CD4-positive, CD25-positive, alpha-beta regulatory T cell (primary cell): Measurements from ENCODE around the gene CISD2. TPM values are rescaled to one million over a fixed set of nuclear protein-coding genes. Genes with fewer than 3 reads are reported as not detected.

Source experiments
- ATAC-seq, 2 donors: fragments of 150-1000 bp; cut with Tn5 transposase; one replicate each; pipeline ENCODE4 v1.10.0; 2021; ENCODE audit warnings: low read depth in 2 of 2, moderate number of reproducible peaks in 2 of 2, moderate library complexity in 1 of 2
- DNase-seq, 3 donors: peaks; one replicate each; pipeline versions ENCODE4 v3.0.0 to v3.0.0-alpha.2; 2012 to 2022; ENCODE audit warnings: mixed read lengths in 1 of 3
- H3K27ac ChIP-seq: one replicate; pipeline ENCODE4 v1.7.0; 2013; ENCODE audit warnings: mild to moderate bottlenecking, low read length; ENCODE audit not compliant: insufficient read depth, poor library complexity, severe bottlenecking
- H3K27me3 ChIP-seq: one replicate; pipeline ENCODE4 v1.7.0; 2013; ENCODE audit warnings: low read length; ENCODE audit not compliant: control insufficient read depth, insufficient read depth
- H3K36me3 ChIP-seq: one replicate; pipeline ENCODE4 v1.7.0; 2013; ENCODE audit warnings: mild to moderate bottlenecking, low read length, moderate library complexity; ENCODE audit not compliant: control insufficient read depth, insufficient read depth
- H3K4me1 ChIP-seq: 2 replicates; pipeline ENCODE4 v1.7.0; 2013; ENCODE audit warnings: mild to moderate bottlenecking, low read length; ENCODE audit not compliant: insufficient read depth, control insufficient read depth, poor library complexity, severe bottlenecking
- H3K4me3 ChIP-seq: one replicate; pipeline ENCODE4 v1.7.0; 2013; ENCODE audit warnings: low read depth, mild to moderate bottlenecking, low read length, moderate library complexity
- H3K9me3 ChIP-seq, 2 experiments: 1 replicate in 1 of 2; 2 replicates in 1 of 2; pipeline ENCODE4 v1.7.0; 2013; ENCODE audit warnings: low read length in 2 of 2, mild to moderate bottlenecking in 1 of 2, moderate library complexity in 1 of 2; ENCODE audit not compliant: control insufficient read depth in 2 of 2
- H3K27ac Mint-ChIP-seq, 3 donors: one replicate each; pipeline ENCODE4 v1.8.0; 2020 to 2022; ENCODE audit warnings: mild to moderate bottlenecking in 3 of 3, mixed read lengths in 3 of 3, moderate library complexity in 2 of 3
- H3K27me3 Mint-ChIP-seq: one replicate; pipeline ENCODE4 v1.8.0; 2022; ENCODE audit warnings: mild to moderate bottlenecking, mixed read lengths
- H3K36me3 Mint-ChIP-seq: one replicate; pipeline ENCODE4 v1.8.0; 2020; ENCODE audit warnings: mixed read lengths
- H3K4me1 Mint-ChIP-seq, 4 donors: one replicate each; pipeline ENCODE4 v1.8.0; 2020 to 2022; ENCODE audit warnings: mixed read lengths in 4 of 4, mild to moderate bottlenecking in 1 of 4
- H3K4me3 Mint-ChIP-seq, 4 donors: one replicate each; pipeline ENCODE4 v1.8.0; 2020 to 2022; ENCODE audit warnings: mild to moderate bottlenecking in 4 of 4, mixed read lengths in 4 of 4, moderate library complexity in 3 of 4
- H3K9me3 Mint-ChIP-seq, 7 donors: one replicate each; pipeline ENCODE4 v1.8.0; 2020 to 2022; ENCODE audit warnings: mixed read lengths in 7 of 7, mild to moderate bottlenecking in 3 of 7, moderate library complexity in 2 of 7
- polyA plus RNA-seq, 4 donors: library from polyadenylated mRNA; unstranded; fragments of 300-500 nt; fragmentation: Illumina TruSeq; gene quantifications; one replicate each; pipeline ENCODE4 v1.2.3, GENCODE V29; 2021
- total RNA-seq: library from RNA; stranded (reverse); gene quantifications from one replicate; pipeline ENCODE4 v1.2.3, GENCODE V29; 2022

Gene CISD2
- total and polyA plus RNA-seq, 5 donors from 2014 or later: 17.6 to 42.3 (median 30.2) TPM

- DNase-seq: no peak
- ATAC-seq: no peak
- Mint-ChIP-seq H3K4me1 (peaks cover 9 to 44% (median 37%) of the 10 kb centered on the region in 4 donors), H3K9me3 (no peaks in the 10 kb centered on the region), H3K27ac (no peak overlapping the region), H3K36me3 (peaks cover 6% of the 10 kb centered on the region), H3K4me3 (no peak overlapping the region), H3K27me3 (no peaks in the 10 kb centered on the region)
- no peaks in the 10 kb centered on the region for H3K9me3 ChIP-seq
- no peaks in the 10 kb centered on the region for H3K27me3 ChIP-seq
- peaks cover 34% of the 10 kb centered on the region for H3K4me1 ChIP-seq
- H3K4me3 ChIP-seq: peak overlapping the region; percentile 100
- H3K27ac ChIP-seq: peak overlapping the region; percentile 100
- H3K36me3 ChIP-seq: peaks cover 13% of the 10 kb centered on the region
Measured at GRCh38 chr4:102826105-102826889, 42.5 kb upstream of the CISD2 start.

- peak; percentile 46 to 49 for ATAC-seq
Measured at GRCh38 chr4:102826890-102827673, 41.7 kb upstream of the CISD2 start, which contains the start of gene UBE2D3. UBE2D3 (minus strand) TSS chr4:102827551; CDS start chr4:102826508, 1,043 bp downstream.

GRCh38 chr4:102827674-102828496, 40.9 kb upstream of the CISD2 start:
- Histone ChIP-seq H3K27me3 (no peaks in the 10 kb centered on the region), H3K36me3 (peaks cover 10% of the 10 kb centered on the region), H3K4me1 (peaks cover 18% of the 10 kb centered on the region), H3K27ac (peak overlapping the region; percentile 100), H3K9me3 (no peaks in the 10 kb centered on the region), H3K4me3 (peak overlapping the region; percentile 91)
- Mint-ChIP-seq H3K36me3 (peaks cover 4% of the 10 kb centered on the region), H3K9me3 (no peaks in the 10 kb centered on the region), H3K4me1 (peaks cover 3 to 32% (median 29%) of the 10 kb centered on the region in 4 donors), H3K27ac (no peak overlapping the region), H3K27me3 (no peaks in the 10 kb centered on the region), H3K4me3 (no peak overlapping the region)
- DNase-seq (peak; percentile 99 to 100 (median 99)), ATAC-seq (peak; percentile 77 to 78)

More at GRCh38 chr4:102826890-102827673, 41.7 kb upstream of the CISD2 start, which contains the start of gene UBE2D3:
- Histone ChIP-seq H3K9me3 (no peaks in the 10 kb centered on the region), H3K27me3 (no peaks in the 10 kb centered on the region), H3K4me3 (peak within 1 kb of the TSS; percentile 100), H3K4me1 (peaks cover 26% of the 10 kb centered on the region), H3K36me3 (peaks cover 10% of the 10 kb centered on the region), H3K27ac (peak within 1 kb of the TSS; percentile 100)
- Mint-ChIP-seq H3K27me3 (no peaks in the 10 kb centered on the region), H3K9me3 (no peaks in the 10 kb centered on the region), H3K36me3 (peaks cover 6% of the 10 kb centered on the region), H3K27ac (no peak within 1 kb of the TSS), H3K4me1 (peaks cover 8 to 36% (median 33%) of the 10 kb centered on the region in 4 donors), H3K4me3 (no peak within 1 kb of the TSS)
- peak; percentile 89 to 98 (median 96) for DNase-seq

GRCh38 chr4:102828497-102828808, 40.3 kb upstream of the CISD2 start:
- ATAC-seq: no peak
- H3K9me3 Mint-ChIP-seq: no peaks in the 10 kb centered on the region
- peaks cover 13% of the 10 kb centered on the region for H3K4me1 ChIP-seq

GRCh38 chr4:102829803-102830202, 39.0 kb upstream of the CISD2 start:
- no peak for ATAC-seq
- Histone ChIP-seq H3K4me1 (no peaks in the 10 kb centered on the region), H3K4me3 (no peak overlapping the region), H3K27ac (no peak overlapping the region), H3K9me3 (no peaks in the 10 kb centered on the region), H3K27me3 (no peaks in the 10 kb centered on the region), H3K36me3 (peaks cover 5% of the 10 kb centered on the region)
- Mint-ChIP-seq H3K9me3 (no peaks in the 10 kb centered on the region), H3K4me3 (no peak overlapping the region), H3K36me3 (no peaks in the 10 kb centered on the region), H3K4me1 (peaks cover 5 to 26% (median 20%) of the 10 kb centered on the region in 4 donors), H3K27me3 (no peaks in the 10 kb centered on the region), H3K27ac (no peak overlapping the region)
- DNase-seq: no peak

More at GRCh38 chr4:102828497-102828808, 40.3 kb upstream of the CISD2 start:
- H3K4me3 ChIP-seq: peak overlapping the region; percentile 91
- H3K36me3 ChIP-seq: peaks cover 10% of the 10 kb centered on the region
- Mint-ChIP-seq H3K4me3 (no peak overlapping the region), H3K27me3 (no peaks in the 10 kb centered on the region), H3K27ac (peak overlapping the region in 1 of 3 donors; percentile 82), H3K4me1 (peaks cover 5 to 27% (median 26%) of the 10 kb centered on the region in 4 donors), H3K36me3 (no peaks in the 10 kb centered on the region)
- DNase-seq: no peak
- H3K27ac ChIP-seq: peak overlapping the region; percentile 100
- H3K27me3 ChIP-seq: no peaks in the 10 kb centered on the region
- H3K9me3 ChIP-seq: no peaks in the 10 kb centered on the region

- no peaks in the 10 kb centered on the region for H3K4me1 ChIP-seq
- Mint-ChIP-seq H3K9me3 (no peaks in the 10 kb centered on the region), H3K27me3 (no peaks in the 10 kb centered on the region), H3K4me3 (no peak overlapping the region), H3K27ac (no peak overlapping the region), H3K4me1 (peaks cover 5 to 26% (median 21%) of the 10 kb centered on the region in 4 donors), H3K36me3 (no peaks in the 10 kb centered on the region)
- no peak overlapping the region for H3K4me3 ChIP-seq
- no peak for DNase-seq
- H3K9me3 ChIP-seq: no peaks in the 10 kb centered on the region
- no peaks in the 10 kb centered on the region for H3K27me3 ChIP-seq
- no peak overlapping the region for H3K27ac ChIP-seq
- H3K36me3 ChIP-seq: no peaks in the 10 kb centered on the region
- ATAC-seq: no peak
Measured at GRCh38 chr4:102832105-102832504, 36.7 kb upstream of the CISD2 start.

GRCh38 chr4:102832667-102833066, 36.1 kb upstream of the CISD2 start:
- H3K9me3 Mint-ChIP-seq: no peaks in the 10 kb centered on the region

More at GRCh38 chr4:102832667-102833066, 36.1 kb upstream of the CISD2 start:
- no peaks in the 10 kb centered on the region for H3K27me3 Mint-ChIP-seq
- no peaks in the 10 kb centered on the region for H3K4me1 ChIP-seq
- no peak overlapping the region for H3K4me3 Mint-ChIP-seq
- H3K27me3 ChIP-seq: no peaks in the 10 kb centered on the region
- no peak overlapping the region for H3K4me3 ChIP-seq
- ATAC-seq: no peak
- no peak overlapping the region for H3K27ac ChIP-seq
- no peak for DNase-seq
- peaks cover 5 to 26% (median 21%) of the 10 kb centered on the region in 4 donors for H3K4me1 Mint-ChIP-seq
- no peaks in the 10 kb centered on the region for H3K9me3 ChIP-seq
- no peaks in the 10 kb centered on the region for H3K36me3 ChIP-seq
- no peaks in the 10 kb centered on the region for H3K36me3 Mint-ChIP-seq
- H3K27ac Mint-ChIP-seq: no peak overlapping the region
